ENCODE measurements around the gene DDT.
"Not testable (repeated sequence)": the region's sequence is repeated elsewhere in the genome, so short reads cannot be mapped to it uniquely, and the experiment has no call there.

The DDT gene

GRCh38 chr22:23986538-23987178 lies 12.4 kb upstream of the DDT start:
- not testable (repeated sequence) for DNase-seq

- not testable (repeated sequence) for DNase-seq
These were observed 11.8 kb upstream of the DDT start for GRCh38 chr22:23986089-23986488.

GRCh38 chr22:23984430-23984829 lies 10.2 kb upstream of the DDT start:
- DNase-seq = peak; percentile 9

- DNase-seq = not testable (repeated sequence)
These were observed 6.3 kb upstream of the DDT start for GRCh38 chr22:23980567-23980966.

- not testable (repeated sequence) for DNase-seq
These were observed 5.5 kb upstream of the DDT start, which contains the start of gene GSTT2 for GRCh38 chr22:23979557-23980240. Gene GSTT2 (plus strand): TSS chr22:23980134.

- DNase-seq = not testable (repeated sequence)
These were observed 3.1 kb upstream of the DDT start for GRCh38 chr22:23977304-23977703.

GRCh38 chr22:23974836-23975352 lies 653 bp upstream of the DDT start:
- not testable (repeated sequence) for DNase-seq

- not testable (repeated sequence) for DNase-seq
These were observed 2.3 kb downstream of the DDT start for GRCh38 chr22:23971927-23972326.

GRCh38 chr22:23970816-23971486 lies 3.3 kb downstream of the DDT start:
- DNase-seq = no peak

- DNase-seq = no peak
These were observed 4.0 kb downstream of the DDT start for GRCh38 chr22:23970201-23970641.

GRCh38 chr22:23969071-23969470 lies 5.2 kb downstream of the DDT start:
- no peak for DNase-seq

GRCh38 chr22:23966568-23966967 lies 7.7 kb downstream of the DDT start, which contains the start of gene DDTL:
Gene DDTL (plus strand): TSS chr22:23966888. CDS start chr22:23966915, 27 bp downstream.
- DNase-seq = not testable (repeated sequence)

GRCh38 chr22:23966094-23966493 lies 8.1 kb downstream of the DDT start:
- not testable (repeated sequence) for DNase-seq

- not testable (repeated sequence) for DNase-seq
These were observed 13.0 kb downstream of the DDT start, which contains the start of gene GSTT2B for GRCh38 chr22:23961084-23961771. Gene GSTT2B (minus strand): TSS chr22:23961195. CDS start chr22:23961131, 64 bp downstream.

GRCh38 chr22:23956301-23956900 lies 17.8 kb downstream of the DDT start:
- DNase-seq = peak; percentile 45

GRCh38 chr22:23955886-23956285 lies 18.4 kb downstream of the DDT start:
- DNase-seq = not testable (repeated sequence)

GRCh38 chr22:23954991-23955305 lies 19.3 kb downstream of the DDT start:
- not testable (repeated sequence) for DNase-seq

- not testable (repeated sequence) for DNase-seq
These were observed 19.8 kb downstream of the DDT start for GRCh38 chr22:23954193-23954990.

GRCh38 chr22:23953485-23953884 lies 20.8 kb downstream of the DDT start:
- not testable (repeated sequence) for DNase-seq

GRCh38 chr22:23952794-23953405 lies 21.3 kb downstream of the DDT start:
- DNase-seq = not testable (repeated sequence)

GRCh38 chr22:23951383-23951782 lies 22.9 kb downstream of the DDT start:
- not testable (repeated sequence) for DNase-seq

Measured in MV-4-11 (cell line).